GM12878 (cell line): ENCODE data around the gene TLL2. TPM values are rescaled to one million over a fixed set of nuclear protein-coding genes. Genes with fewer than 3 reads are reported as not detected.

ENCODE experiments used
- BCL11A ChIP-seq: IDR thresholded peaks from 2 replicates; pipeline ENCODE4 v1.6.1; 2011; ENCODE audit warnings: low read depth, low read length
- BCL3 ChIP-seq: IDR thresholded peaks from 2 replicates; pipeline ENCODE4 v1.6.1; 2011; ENCODE audit warnings: borderline replicate concordance, low read depth, mild to moderate bottlenecking, moderate library complexity, low read length; ENCODE audit not compliant: insufficient read depth, poor library complexity, severe bottlenecking
- CBX5 ChIP-seq: sonication (generic); IDR thresholded peaks from 2 replicates; pipeline ENCODE4 v1.6.1; 2016; ENCODE audit warnings: low read depth, moderate library complexity, mild to moderate bottlenecking, inconsistent platforms
- EED ChIP-seq: sonication (generic); IDR thresholded peaks from 2 replicates; pipeline ENCODE4 v1.6.1; 2016; ENCODE audit warnings: antibody characterized with exemption, low read depth
- EZH2 ChIP-seq: IDR thresholded peaks from 2 replicates; pipeline ENCODE4 v1.6.1; 2012; ENCODE audit warnings: low read depth, mild to moderate bottlenecking, control low read depth, inconsistent platforms, low read length, borderline replicate concordance; ENCODE audit not compliant: control insufficient read depth
- FOS ChIP-seq: IDR thresholded peaks from 3 replicates; pipeline ENCODE4 v1.6.1; 2011; ENCODE audit warnings: borderline replicate concordance; ENCODE audit not compliant: insufficient read length; ENCODE audit errors: extremely low read depth
- GABPA ChIP-seq: IDR thresholded peaks from 2 replicates; pipeline ENCODE4 v1.6.1; 2014; ENCODE audit warnings: antibody characterized with exemption, low read depth, mild to moderate bottlenecking, inconsistent platforms
- GATAD2B ChIP-seq: fragments of 450-650 bp; conservative IDR thresholded peaks from 2 replicates; pipeline ENCODE4 v1.6.1; 2017; ENCODE audit warnings: low read depth, mild to moderate bottlenecking, moderate library complexity
- JUND ChIP-seq: IDR thresholded peaks from 2 replicates; pipeline ENCODE4 v1.6.1; 2012; ENCODE audit warnings: low read depth, mild to moderate bottlenecking, low read length, improper control_type of control experiment, moderate library complexity
- LARP7 ChIP-seq: fragments of 450-650 bp; IDR thresholded peaks from 2 replicates; pipeline ENCODE4 v1.6.1; 2017; ENCODE audit warnings: mild to moderate bottlenecking
- MXI1 ChIP-seq: fragments of 150-350 bp; IDR thresholded peaks from 2 replicates; pipeline ENCODE4 v1.6.1; 2011; ENCODE audit warnings: low read depth, mild to moderate bottlenecking, inconsistent platforms, low read length, improper control_type of control experiment
- NFYB ChIP-seq: IDR thresholded peaks from 2 replicates; pipeline ENCODE4 v1.6.1; 2011; ENCODE audit warnings: low read depth, mild to moderate bottlenecking, low read length, improper control_type of control experiment, moderate library complexity; ENCODE audit not compliant: insufficient read depth
- NR2F1 ChIP-seq: fragments of 450-650 bp; conservative IDR thresholded peaks from 2 replicates; pipeline ENCODE4 v1.6.1; 2017; ENCODE audit warnings: mild to moderate bottlenecking
- RCOR1 ChIP-seq: conservative IDR thresholded peaks from 2 replicates; pipeline ENCODE4 v1.6.1; 2012; ENCODE audit warnings: low read depth, low read length, improper control_type of control experiment
- RFX5 ChIP-seq: IDR thresholded peaks from 2 replicates; pipeline ENCODE4 v1.6.1; 2011; ENCODE audit warnings: low read depth, low read length, improper control_type of control experiment
- RUNX3 ChIP-seq: IDR thresholded peaks from 2 replicates; pipeline ENCODE4 v1.6.1; 2012; ENCODE audit warnings: low read length, inconsistent platforms
- SKIL ChIP-seq: fragments of 450-650 bp; IDR thresholded peaks from 2 replicates; pipeline ENCODE4 v1.6.1; 2017; ENCODE audit warnings: mild to moderate bottlenecking, low read depth, inconsistent platforms; ENCODE audit not compliant: poor library complexity, severe bottlenecking
- SREBF2 ChIP-seq: IDR thresholded peaks from 2 replicates; pipeline ENCODE4 v1.6.1; 2012; ENCODE audit warnings: mild to moderate bottlenecking, low read length
- STAT1 ChIP-seq: fragments of 450-650 bp; conservative IDR thresholded peaks from 2 replicates; pipeline ENCODE4 v1.6.1; 2014; ENCODE audit warnings: antibody characterized with exemption, mild to moderate bottlenecking
- TCF12 ChIP-seq: IDR thresholded peaks from 2 replicates; pipeline ENCODE4 v1.6.1; 2011; ENCODE audit warnings: low read depth, mild to moderate bottlenecking, low read length
- USF2 ChIP-seq: IDR thresholded peaks from 2 replicates; pipeline ENCODE4 v1.6.1; 2011; ENCODE audit warnings: low read depth, low read length, improper control_type of control experiment, borderline replicate concordance
- YBX1 ChIP-seq: fragments of 450-650 bp; IDR thresholded peaks from 2 replicates; pipeline ENCODE4 v1.6.1; 2016; ENCODE audit warnings: antibody characterized with exemption
- ZBED1 ChIP-seq: IDR thresholded peaks from 2 replicates; pipeline ENCODE4 v1.6.1; 2016; ENCODE audit warnings: borderline replicate concordance
- ZBTB33 ChIP-seq: fragments of 450-650 bp; IDR thresholded peaks from 2 replicates; pipeline ENCODE4 v1.6.1; 2017; ENCODE audit warnings: mild to moderate bottlenecking
- ZNF384 ChIP-seq: IDR thresholded peaks from 2 replicates; pipeline ENCODE4 v1.6.1; 2012; ENCODE audit warnings: low read depth, mild to moderate bottlenecking, low read length, improper control_type of control experiment, borderline replicate concordance
- ZZZ3 ChIP-seq: IDR thresholded peaks from 2 replicates; pipeline ENCODE4 v1.6.1; 2011; ENCODE audit warnings: low read depth; ENCODE audit not compliant: control insufficient read depth, insufficient read length
- polyA plus RNA-seq, 11 experiments: library from polyadenylated mRNA; depleted of rRNA in 4 of 11; unstranded in 6 of 11; stranded (reverse) in 5 of 11; fragments of >200 nt; fragmentation: Nextera tagmentation in 4 of 11; fragmentation: Illumina TruSeq in 1 of 11; extraction: Ambion mirVana in 4 of 11; extraction: Trizol in 1 of 11; gene quantifications; 1 replicate in 1 of 11; 2 replicates in 10 of 11; pipeline versions ENCODE4 v1.2.1 to v1.2.3, GENCODE V29; 2011 to 2016; ENCODE audit warnings: inconsistent platforms in 2 of 11, missing spikeins in 2 of 11, low read depth in 1 of 11
- total RNA-seq, 4 experiments: library from RNA; depleted of rRNA in 3 of 4; stranded (reverse); fragments of >200 nt in 3 of 4; fragmentation: Illumina TruSeq in 1 of 4; extraction: Trizol in 1 of 4; gene quantifications; 2 replicates each; pipeline versions ENCODE4 v1.2.1 to v1.2.3, GENCODE V29; 2013 to 2021
- TF ChIP-seq, protein P1 (sequence below): IDR thresholded peaks from 2 replicates; pipeline ENCODE4 v1.6.1; 2012; ENCODE audit warnings: low read depth, low read length, improper control_type of control experiment

Gene TLL2
- total and polyA plus RNA-seq, 10 of the 15 experiments (the other 5 are each of a cell fraction or from before 2014, with no cell fraction given): 0.02 to 2.1 (median 0.52) TPM

- TF ChIP-seq SKIL: no peak
- no peak for TF ChIP-seq GABPA
- no peak for TF ChIP-seq JUND
- TF ChIP-seq EZH2: no peak
- TF ChIP-seq USF2: no peak
- 0 out of 2 replicates have a peak, but pooled peaks have one; percentile 45 for TF ChIP-seq TCF12
- TF ChIP-seq ZNF384: no peak
- TF ChIP-seq BCL3: no peak
- TF ChIP-seq NFYB: no peak
- TF ChIP-seq RFX5: no peak
- TF ChIP-seq BCL11A: 0 out of 2 replicates have a peak, but pooled peaks have one; percentile 30
- TF ChIP-seq RUNX3: peak; percentile 79
- TF ChIP-seq, protein P1, sequence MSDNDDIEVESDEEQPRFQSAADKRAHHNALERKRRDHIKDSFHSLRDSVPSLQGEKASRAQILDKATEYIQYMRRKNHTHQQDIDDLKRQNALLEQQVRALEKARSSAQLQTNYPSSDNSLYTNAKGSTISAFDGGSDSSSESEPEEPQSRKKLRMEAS: no peak
- TF ChIP-seq ZZZ3: no peak
- no peak for TF ChIP-seq FOS
- no peak for TF ChIP-seq GATAD2B
- no peak for TF ChIP-seq ZBTB33
- TF ChIP-seq CBX5: no peak
- peak; percentile 22; the same call in 1 of the 2 replicates for TF ChIP-seq ZBED1
- 0 out of 2 replicates have a peak, but pooled peaks have one; percentile 23 for TF ChIP-seq NR2F1
- TF ChIP-seq EED: peak; percentile 76
- TF ChIP-seq STAT1: no peak
- no peak for TF ChIP-seq LARP7
- no peak for TF ChIP-seq YBX1
- TF ChIP-seq RCOR1: no peak
- TF ChIP-seq SREBF2: no peak
- TF ChIP-seq MXI1: no peak
These were observed 65.7 kb downstream of the TLL2 start (continued) for GRCh38 chr10:96448021-96448457.
